SK-N-SH treated with all-trans-retinoic acid at 6 μM for 48 hours (cell line): ENCODE results near the gene PPARG.

Experiments used
- OSR1 ChIP-seq: fragments of 250-450 bp; sonication (Bioruptor Pico); IDR thresholded peaks from 2 replicates; pipeline ENCODE4 v1.8.0; 2022; ENCODE audit warnings: moderate library complexity, mild to moderate bottlenecking, inconsistent platforms
- TOX ChIP-seq: fragments of 250-450 bp; sonication (Bioruptor Pico); IDR thresholded peaks from 2 replicates; pipeline ENCODE4 v1.8.0; 2021; ENCODE audit warnings: mild to moderate bottlenecking, moderate library complexity, borderline replicate concordance

DNA sequence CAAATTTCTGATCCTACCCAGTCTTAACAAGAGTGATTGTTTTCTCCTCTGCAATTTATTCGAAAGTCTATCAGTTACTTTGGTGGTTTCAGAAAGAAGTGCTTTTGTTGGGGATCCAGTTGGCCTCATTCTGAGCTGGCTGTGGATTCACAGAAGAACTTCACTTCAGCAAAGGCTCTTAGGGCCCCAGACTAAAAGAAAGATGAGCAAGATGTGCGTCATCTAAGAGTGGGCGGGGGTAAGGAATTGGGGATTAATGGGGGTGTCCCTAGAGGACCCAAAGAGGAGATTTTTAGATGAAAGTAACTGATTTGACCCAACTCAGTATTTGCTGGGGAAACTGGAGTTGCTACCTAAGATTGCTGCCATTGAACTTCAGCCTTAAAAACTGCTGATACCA, 131.5 kb downstream of the PPARG start:
- TF ChIP-seq OSR1 (CRISPR knock-in tag) (no peak), TOX (no peak)
